IPS DF 6.9 (cell line): ENCODE data around the gene MAFG.

Source experiments
- DNase-seq: peaks from one replicate; pipeline ENCODE4 v3.0.0-alpha.2; 2013; ENCODE audit warnings: low read depth, low spot score
- H3K27ac ChIP-seq: one replicate; pipeline ENCODE4 v1.5.1; 2013; ENCODE audit warnings: low read length, control low read depth
- H3K27me3 ChIP-seq: 2 replicates; pipeline ENCODE4 v1.6.1; 2013; ENCODE audit warnings: mild to moderate bottlenecking, low read length; ENCODE audit not compliant: control insufficient read depth, insufficient read depth
- H3K36me3 ChIP-seq: 2 replicates; pipeline ENCODE4 v1.6.1; 2013; ENCODE audit warnings: low read length; ENCODE audit not compliant: control insufficient read depth, insufficient read depth
- H3K4me1 ChIP-seq: 2 replicates; pipeline ENCODE4 v1.6.1; 2013; ENCODE audit warnings: low read length; ENCODE audit not compliant: control insufficient read depth, insufficient read depth
- H3K4me3 ChIP-seq: 2 replicates; pipeline ENCODE4 v1.5.1; 2013; ENCODE audit warnings: mild to moderate bottlenecking, low read length
- H3K9me3 ChIP-seq: 2 replicates; pipeline ENCODE4 v1.6.1; 2013; ENCODE audit warnings: low read length, inconsistent platforms; ENCODE audit not compliant: control insufficient read depth, insufficient read depth
- WGBS: extraction: QIAGEN DNeasy Blood & Tissue Kit; methylation state at CpG from one replicate; pipeline ENCODE4 v1.1.7; 2013; ENCODE audit warnings: mixed read lengths, missing lambda C conversion rate; ENCODE audit not compliant: insufficient read length, insufficient coverage; 5-methylcytosine and 5-hydroxymethylcytosine counted together

The MAFG gene

DNA sequence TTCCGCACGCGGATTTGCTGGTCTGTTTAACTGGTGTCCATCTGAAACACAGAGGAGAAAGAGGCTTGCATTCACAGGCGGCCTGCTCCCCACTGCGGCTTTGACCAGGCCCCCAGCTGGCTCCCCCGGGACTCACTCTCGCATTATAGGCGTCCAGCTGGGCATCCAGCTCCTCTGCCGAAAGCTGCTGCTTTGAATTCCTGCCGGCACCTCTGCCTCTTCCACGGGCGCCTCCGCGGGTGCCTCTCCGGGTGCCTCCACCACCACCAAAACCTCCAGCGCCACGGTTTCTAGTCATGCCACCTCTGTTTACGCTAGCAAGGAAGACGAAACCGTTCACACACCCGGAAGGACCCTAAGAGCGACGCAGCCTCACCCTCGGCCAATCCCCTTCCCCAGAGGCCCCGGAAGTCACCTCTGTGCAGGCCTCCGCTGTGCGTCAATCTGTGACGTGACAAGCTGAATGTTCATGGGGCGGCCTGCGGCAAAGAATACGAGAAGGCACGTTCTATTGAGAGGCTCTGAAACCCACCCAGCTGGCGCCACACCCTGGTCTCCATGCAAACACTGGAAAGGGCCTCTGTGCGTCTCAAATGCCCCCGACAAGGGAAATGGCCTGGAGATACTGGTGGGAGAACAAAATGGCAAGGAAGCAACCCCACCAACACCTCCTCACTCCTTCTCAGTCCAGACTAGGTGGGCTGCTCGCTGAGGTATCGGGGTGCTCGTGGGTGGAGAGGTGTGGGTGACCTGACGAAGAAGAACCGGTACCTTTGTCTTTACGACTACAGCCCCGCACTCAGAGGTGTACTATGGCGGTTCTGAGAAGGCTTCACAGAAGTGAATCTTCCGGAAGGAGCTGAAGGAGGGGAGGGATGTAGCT is 39.2 kb downstream of the MAFG start:
- H3K36me3 ChIP-seq = peaks cover 28% of the 10 kb centered on the region
- peaks cover 2% of the 10 kb centered on the region; the same call in 1 of the 2 replicates for H3K4me1 ChIP-seq
- DNase-seq = no peak
- no peak overlapping the region for H3K27ac ChIP-seq
- WGBS = no CpG with 5 or more reads among the region's 44 CpGs
- no peaks in the 10 kb centered on the region for H3K9me3 ChIP-seq
- no peak overlapping the region for H3K4me3 ChIP-seq
- H3K27me3 ChIP-seq = no peaks in the 10 kb centered on the region

DNA sequence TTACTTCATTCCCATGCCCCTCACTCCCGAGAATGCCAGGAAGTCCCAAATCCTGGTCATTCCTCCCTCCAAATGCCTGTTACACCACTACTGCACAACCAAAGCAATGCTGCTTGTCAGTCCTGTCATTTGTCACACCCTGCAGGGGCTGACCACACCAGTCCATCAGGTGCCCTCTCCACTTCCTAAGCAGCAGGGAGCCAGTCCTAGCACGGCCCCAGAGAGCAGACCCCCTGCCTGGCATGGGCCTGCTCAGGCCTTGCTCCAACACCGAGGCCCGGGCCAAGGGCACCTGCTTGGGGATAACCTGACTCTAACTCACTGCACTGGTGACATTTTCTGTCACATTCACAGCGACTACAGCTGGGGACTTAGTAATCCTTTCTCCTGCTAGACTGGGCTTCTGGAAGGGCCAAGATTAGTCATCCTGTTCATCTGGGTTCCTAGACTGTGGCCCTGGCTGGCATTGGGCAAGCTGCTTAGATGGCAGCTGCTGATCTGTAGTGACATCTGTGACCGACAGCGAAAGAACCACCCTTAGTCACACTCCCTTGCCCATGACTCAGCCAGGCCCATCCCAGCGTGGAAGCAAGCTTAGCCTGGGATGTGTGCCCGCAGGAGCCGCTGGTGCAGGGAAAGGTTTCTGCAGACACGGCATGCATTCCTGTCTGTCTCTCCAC is 41.5 kb downstream of the MAFG start:
- WGBS = no CpG with 5 or more reads among the region's 11 CpGs
- no peak overlapping the region for H3K27ac ChIP-seq

DNA sequence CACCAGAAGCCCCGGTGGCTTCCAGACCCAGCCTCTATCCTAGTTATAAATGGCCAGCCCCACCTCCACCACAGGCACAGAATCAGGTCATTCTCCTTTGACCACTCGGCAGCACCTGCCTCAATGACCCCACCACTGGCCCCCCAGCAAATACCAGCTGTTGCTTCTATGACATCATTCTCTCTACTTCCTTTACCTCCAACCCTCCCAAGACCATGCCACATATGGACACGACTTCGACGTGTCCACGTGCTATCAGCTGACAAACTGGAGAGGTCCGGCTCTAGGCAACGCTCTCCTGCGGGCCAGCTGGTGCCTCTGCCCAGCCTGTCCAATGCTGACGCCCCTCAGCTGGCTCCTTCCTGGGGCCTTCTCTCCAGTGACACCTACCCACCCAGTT is 42.1 kb downstream of the MAFG start:
- peaks cover 28% of the 10 kb centered on the region for H3K36me3 ChIP-seq
- no peaks in the 10 kb centered on the region for H3K27me3 ChIP-seq
- no CpG with 5 or more reads among the region's 10 CpGs for WGBS
- peaks cover 2% of the 10 kb centered on the region; the same call in 1 of the 2 replicates for H3K4me1 ChIP-seq
- no peak for DNase-seq
- no peaks in the 10 kb centered on the region for H3K9me3 ChIP-seq
- no peak overlapping the region for H3K27ac ChIP-seq
- H3K4me3 ChIP-seq = no peak overlapping the region

More for the DNA sequence above, 41.5 kb downstream of the MAFG start:
- peaks cover 28% of the 10 kb centered on the region for H3K36me3 ChIP-seq
- no peak overlapping the region for H3K4me3 ChIP-seq
- no peaks in the 10 kb centered on the region for H3K27me3 ChIP-seq
- no peak for DNase-seq
- no peaks in the 10 kb centered on the region for H3K9me3 ChIP-seq
- H3K4me1 ChIP-seq = peaks cover 2% of the 10 kb centered on the region; the same call in 1 of the 2 replicates

DNA sequence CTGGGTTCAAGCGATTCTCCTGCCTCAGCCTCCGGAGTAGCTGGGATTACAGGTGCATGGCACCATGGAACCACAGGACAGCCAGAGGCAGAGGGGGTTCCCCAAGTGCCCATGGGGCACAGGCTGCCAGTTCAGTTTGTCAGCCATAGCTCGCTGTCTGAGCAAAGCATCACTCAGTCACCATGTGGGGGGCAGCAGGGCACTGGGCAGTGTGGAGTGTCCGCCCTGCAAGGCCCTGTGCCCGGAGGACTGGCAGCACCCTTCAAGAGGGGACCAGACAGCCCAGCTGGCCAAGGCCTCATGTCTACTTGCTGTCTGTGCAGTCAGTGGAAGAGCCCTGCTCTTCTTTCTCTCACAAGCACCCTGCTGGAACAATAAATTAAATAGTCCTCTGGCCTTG is 42.6 kb downstream of the MAFG start:
- Histone ChIP-seq H3K36me3 (peaks cover 28% of the 10 kb centered on the region), H3K27ac (no peak overlapping the region), H3K9me3 (no peaks in the 10 kb centered on the region), H3K27me3 (no peaks in the 10 kb centered on the region), H3K4me3 (no peak overlapping the region), H3K4me1 (no peaks in the 10 kb centered on the region)
- DNase-seq = no peak
- WGBS = no CpG with 5 or more reads among the region's 5 CpGs

DNA sequence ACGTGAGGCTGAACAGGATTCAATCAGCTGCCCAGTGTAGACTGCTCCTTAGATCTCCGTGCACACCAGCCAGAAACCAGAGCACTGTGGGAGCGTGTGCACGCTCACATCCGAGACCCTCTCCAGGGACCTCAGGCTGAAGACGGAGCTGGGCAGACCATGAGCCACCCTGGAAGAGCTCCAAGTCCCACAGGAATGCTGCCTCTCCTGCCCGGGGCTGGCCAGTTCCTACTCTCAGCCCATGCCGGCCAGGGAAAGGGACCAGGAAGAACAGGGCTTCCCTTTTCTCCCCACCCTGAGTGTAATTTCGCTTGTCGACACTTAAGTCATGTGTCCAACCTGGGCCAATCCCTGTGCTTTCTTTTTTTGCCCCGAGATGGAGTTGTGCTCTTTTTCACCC is 43.0 kb downstream of the MAFG start:
- H3K9me3 ChIP-seq = no peaks in the 10 kb centered on the region
- no peak overlapping the region for H3K27ac ChIP-seq
- no peaks in the 10 kb centered on the region for H3K4me1 ChIP-seq
- peaks cover 25% of the 10 kb centered on the region for H3K36me3 ChIP-seq
- H3K27me3 ChIP-seq = no peaks in the 10 kb centered on the region
- DNase-seq = no peak
- H3K4me3 ChIP-seq = no peak overlapping the region
- no CpG with 5 or more reads among the region's 11 CpGs for WGBS

DNA sequence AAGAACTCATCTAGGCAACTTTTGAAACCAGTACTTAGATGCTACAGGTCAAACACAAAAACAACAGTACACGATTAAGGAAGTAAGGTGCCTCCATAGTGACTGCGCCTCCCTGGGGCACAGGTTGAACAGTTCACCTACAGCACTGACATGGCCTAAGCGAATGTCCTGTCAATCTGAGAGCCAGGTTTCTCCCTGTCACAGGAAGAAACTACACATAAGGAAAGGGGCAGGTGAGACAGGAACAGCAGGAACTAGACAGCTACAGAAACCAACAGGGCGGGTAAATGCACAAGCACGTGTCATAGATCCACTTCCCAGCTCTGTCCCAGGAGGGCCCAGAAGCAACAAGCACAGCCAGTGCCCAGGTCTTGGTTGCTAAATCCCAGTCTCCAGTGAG is 48.4 kb downstream of the MAFG start:
- no peak overlapping the region for H3K4me3 ChIP-seq
- 0 out of 2 replicates have a peak, but pooled peaks cover 2% of the 10 kb centered on the region for H3K36me3 ChIP-seq
- no peak for DNase-seq
- whole genome bisulfite sequencing = no CpG with 5 or more reads among the region's 5 CpGs
- H3K9me3 ChIP-seq = no peaks in the 10 kb centered on the region
- no peak overlapping the region for H3K27ac ChIP-seq
- H3K27me3 ChIP-seq = no peaks in the 10 kb centered on the region
- H3K4me1 ChIP-seq = no peaks in the 10 kb centered on the region

DNA sequence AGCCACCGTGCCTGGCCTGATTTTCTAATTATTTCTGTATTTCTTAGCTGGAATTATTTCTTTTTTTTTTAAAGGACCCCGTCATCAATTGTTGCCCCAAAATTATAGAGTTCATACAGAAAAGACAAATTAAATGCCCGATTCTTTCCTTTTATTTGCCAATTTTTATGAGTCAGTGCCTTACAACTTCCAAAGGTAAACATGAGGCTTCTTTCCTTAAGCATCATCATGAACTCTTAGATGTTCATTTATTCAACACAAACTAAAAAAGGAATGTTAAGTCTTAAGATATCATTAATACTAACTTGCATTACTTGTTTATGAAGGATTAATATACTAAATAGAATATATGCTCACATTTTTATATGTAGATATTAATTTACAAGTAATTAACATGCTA is 49.2 kb downstream of the MAFG start:
- Histone ChIP-seq H3K4me1 (no peaks in the 10 kb centered on the region), H3K27me3 (no peaks in the 10 kb centered on the region), H3K4me3 (no peak overlapping the region), H3K27ac (no peak overlapping the region), H3K9me3 (no peaks in the 10 kb centered on the region), H3K36me3 (0 out of 2 replicates have a peak, but pooled peaks cover 2% of the 10 kb centered on the region)
- no CpG with 5 or more reads among the region's 3 CpGs for whole genome bisulfite sequencing
- no peak for DNase-seq

DNA sequence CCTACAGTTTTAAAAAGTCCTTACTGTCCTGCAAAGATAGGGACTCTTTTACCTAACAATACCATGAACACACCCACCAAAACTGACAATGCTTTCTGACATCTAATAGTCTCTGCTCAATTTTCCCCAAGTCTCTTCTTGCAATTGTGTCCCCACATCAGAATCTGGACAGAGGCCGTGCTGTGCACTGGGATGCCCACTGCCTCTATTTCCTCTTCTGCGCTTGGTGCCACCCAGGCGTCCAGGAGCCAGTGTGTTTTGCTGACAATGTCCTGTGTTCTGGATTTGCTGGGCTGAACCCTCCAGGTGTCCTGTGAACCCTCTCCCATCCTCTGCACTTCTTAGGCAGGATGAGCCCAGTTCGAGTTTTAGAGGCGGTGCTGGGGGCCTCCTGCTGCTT is 50.0 kb downstream of the MAFG start:
- H3K9me3 ChIP-seq = no peaks in the 10 kb centered on the region
- H3K27me3 ChIP-seq = no peaks in the 10 kb centered on the region
- no peaks in the 10 kb centered on the region for H3K4me1 ChIP-seq
- 0 out of 2 replicates have a peak, but pooled peaks cover 2% of the 10 kb centered on the region for H3K36me3 ChIP-seq
- no peak overlapping the region for H3K27ac ChIP-seq
- no CpG with 5 or more reads among the region's 5 CpGs for WGBS
- H3K4me3 ChIP-seq = no peak overlapping the region
- no peak for DNase-seq

DNA sequence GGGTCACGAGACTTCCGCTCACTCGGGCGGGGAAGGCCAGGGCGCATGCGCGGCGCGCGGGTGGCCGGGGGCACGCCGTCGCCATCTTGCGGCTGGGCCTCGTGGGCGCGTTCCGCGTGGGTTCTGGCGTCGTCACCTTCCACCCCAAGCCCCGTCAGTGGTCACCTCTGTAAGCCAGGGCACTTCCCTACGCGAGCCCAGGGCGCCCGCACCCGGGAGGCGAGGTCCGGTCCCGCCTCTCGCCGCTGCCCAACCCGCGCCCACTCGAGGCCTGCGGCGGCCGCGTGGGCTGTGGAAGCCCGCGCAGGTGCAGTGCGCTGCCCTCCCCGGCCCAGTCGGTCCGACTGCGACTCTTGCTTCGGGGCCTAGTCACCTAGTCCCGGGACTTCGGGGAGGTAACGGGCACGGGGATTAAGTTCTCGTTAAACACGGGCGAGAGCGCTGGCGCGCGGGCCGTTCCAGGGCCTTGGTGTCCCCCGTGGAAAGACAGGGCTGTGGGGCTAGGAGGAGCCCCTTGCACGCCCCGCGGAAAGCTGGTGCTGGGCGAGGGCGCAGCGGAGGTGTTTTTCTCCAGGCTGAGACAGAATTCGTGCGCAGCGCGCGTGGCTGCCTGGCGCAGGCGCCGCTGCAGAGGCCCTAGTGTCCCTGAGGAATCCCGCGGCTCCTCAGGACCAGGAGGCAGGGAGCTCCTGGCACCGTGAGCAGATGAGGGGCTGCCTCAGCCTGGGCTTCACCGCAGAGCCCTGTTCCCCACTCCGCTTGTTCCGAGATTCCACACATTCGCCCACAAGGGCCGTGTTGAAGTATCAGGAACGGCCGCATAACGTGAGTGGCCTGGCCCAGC is 55.9 kb downstream of the MAFG start:
- H3K9me3 ChIP-seq = no peaks in the 10 kb centered on the region

DNA sequence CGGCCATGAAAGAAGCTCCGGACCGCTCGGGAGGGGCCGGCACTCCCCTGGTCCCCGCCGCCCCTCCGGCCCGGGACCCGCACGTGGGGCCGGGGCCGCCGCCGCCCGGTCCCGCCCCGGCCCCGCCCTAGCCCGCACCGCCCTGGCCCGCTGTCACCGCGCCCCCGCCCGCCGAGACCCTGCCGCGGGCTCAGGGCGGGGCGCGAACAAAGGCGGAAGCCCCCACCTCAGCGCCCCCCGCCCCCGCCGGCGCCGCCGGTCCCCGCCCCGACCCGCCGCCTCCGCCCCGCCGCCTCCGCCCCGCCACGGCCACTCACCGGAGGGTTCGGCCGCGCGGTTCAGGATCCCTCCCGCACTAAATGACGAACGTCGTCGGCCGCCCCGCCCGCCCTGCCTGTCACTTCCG is 56.6 kb downstream of the MAFG start, which contains the start of gene ARHGDIA:
TSS of gene ARHGDIA (minus strand) at position 357 of the 406 bp plus-strand sequence. CDS start 1,407 bp downstream, outside the sequence.
- Histone ChIP-seq H3K27me3 (no peaks in the 10 kb centered on the region), H3K36me3 (peaks cover 4% of the 10 kb centered on the region; the same call in 1 of the 2 replicates), H3K9me3 (no peaks in the 10 kb centered on the region), H3K4me1 (peaks cover 3% of the 10 kb centered on the region), H3K4me3 (peak within 1 kb of the TSS; percentile 88), H3K27ac (no peak within 1 kb of the TSS)
- WGBS = no CpG with 5 or more reads among the region's 64 CpGs
- DNase-seq = no peak

More for the DNA sequence above, 55.9 kb downstream of the MAFG start:
- Histone ChIP-seq H3K4me1 (peaks cover 3% of the 10 kb centered on the region), H3K4me3 (peak overlapping the region; percentile 88), H3K27me3 (no peaks in the 10 kb centered on the region), H3K27ac (no peak overlapping the region), H3K36me3 (peaks cover 4% of the 10 kb centered on the region; the same call in 1 of the 2 replicates)
- DNase-seq = no peak
- no CpG with 5 or more reads among the region's 86 CpGs for WGBS
